ENCODE results near the gene SERPINB8. TPM values are rescaled to one million over a fixed set of nuclear protein-coding genes. Genes with fewer than 3 reads are reported as not detected.

The SERPINB8 gene
- total and polyA plus RNA-seq, 8 donors: 2.8 to 11.5 (median 4.0) TPM

GRCh38 chr18:63965716-63966330, 4.1 kb upstream of the SERPINB8 start:
- WGBS, 2 donors: 70 to 80% methylated on average over 5 of the region's 5 CpGs
- Histone ChIP-seq H3K27ac (no peak overlapping the region), H3K4me1 (peaks cover 0 to 7% (median 6%) of the 10 kb centered on the region in 3 donors), H3K27me3 (no peaks in the 10 kb centered on the region), H3K4me3 (no peak overlapping the region), H3K9me3 (no peaks in the 10 kb centered on the region), H3K36me3 (no peaks in the 10 kb centered on the region)
- no peak for DNase-seq
- TF ChIP-seq CTCF (IDR thresholded peaks at IDR 0.05): no peak
- FAIRE-seq: no peak
- intact Hi-C loops (cut with DNase I): no loop called here
- no peak for ATAC-seq

- no peak for TF ChIP-seq CTCF (IDR thresholded peaks at IDR 0.05)
Measured at GRCh38 chr18:63970809-63971205, 926 bp downstream of the SERPINB8 start.

GRCh38 chr18:63971320-63972001, 1.6 kb downstream of the SERPINB8 start:
- H3K4me1 ChIP-seq: peaks cover 0 to 7% (median 6%) of the 10 kb centered on the region in 3 donors
- no peaks in the 10 kb centered on the region for H3K27me3 ChIP-seq
- ATAC-seq (no peak), FAIRE-seq (no peak), DNase-seq (no peak)
- WGBS, 2 donors: 82 to 89% methylated on average over 13 of the region's 13 CpGs
- H3K27ac ChIP-seq: peak overlapping the region; percentile 94 to 99 (median 98)
- H3K9me3 ChIP-seq: no peaks in the 10 kb centered on the region
- no peak for TF ChIP-seq CTCF (IDR thresholded peaks at IDR 0.05)
- intact Hi-C loops (cut with DNase I): no loop called here
- peak overlapping the region in 1 of 4 donors; percentile 73 for H3K4me3 ChIP-seq
- no peaks in the 10 kb centered on the region for H3K36me3 ChIP-seq

More at GRCh38 chr18:63970809-63971205, 926 bp downstream of the SERPINB8 start:
- no peaks in the 10 kb centered on the region for H3K27me3 ChIP-seq
- peak overlapping the region; percentile 94 to 99 (median 98) for H3K27ac ChIP-seq
- FAIRE-seq (no peak), ATAC-seq (peak; percentile 29 to 57 (median 42)), DNase-seq (peak in 5 of 6 donors; percentile 27 to 69 (median 42))
- intact Hi-C loops (cut with DNase I): no loop called here
- peaks cover 0 to 7% (median 6%) of the 10 kb centered on the region in 3 donors for H3K4me1 ChIP-seq
- H3K4me3 ChIP-seq: peak overlapping the region; percentile 59 to 91 (median 82)
- no peaks in the 10 kb centered on the region for H3K36me3 ChIP-seq
- WGBS, 2 donors: 29 to 32% methylated on average over 18 of the region's 18 CpGs
- H3K9me3 ChIP-seq: no peaks in the 10 kb centered on the region

- intact Hi-C loops (cut with DNase I): no loop called here
- Histone ChIP-seq H3K9me3 (no peaks in the 10 kb centered on the region), H3K27ac (no peak overlapping the region), H3K4me3 (no peak overlapping the region), H3K27me3 (no peaks in the 10 kb centered on the region), H3K36me3 (no peaks in the 10 kb centered on the region), H3K4me1 (peaks cover 0 to 7% (median 6%) of the 10 kb centered on the region in 3 donors)
- DNase-seq (no peak), ATAC-seq (no peak), FAIRE-seq (no peak)
- TF ChIP-seq CTCF (IDR thresholded peaks at IDR 0.05): no peak
- WGBS, 2 donors: 85 to 93% methylated on average over 5 of the region's 5 CpGs
Measured at GRCh38 chr18:63972002-63972376, 2.1 kb downstream of the SERPINB8 start.

- 19 to 28% methylated on average over 2 of the region's 2 CpGs for WGBS, 2 donors
- Histone ChIP-seq H3K4me3 (no peak overlapping the region), H3K27ac (no peak overlapping the region), H3K27me3 (no peaks in the 10 kb centered on the region), H3K4me1 (peaks cover 0 to 4% (median 4%) of the 10 kb centered on the region in 3 donors), H3K36me3 (no peaks in the 10 kb centered on the region), H3K9me3 (no peaks in the 10 kb centered on the region)
- FAIRE-seq (no peak), DNase-seq (no peak), ATAC-seq (no peak)
- no peak for TF ChIP-seq CTCF (IDR thresholded peaks at IDR 0.05)
- intact Hi-C loops (cut with DNase I): no loop called here
Measured at GRCh38 chr18:63974991-63975390, 5.1 kb downstream of the SERPINB8 start.
